Osteocyte (in vitro differentiated cells): ENCODE measurements around the gene TEDC2. TPM values are rescaled to one million over a fixed set of nuclear protein-coding genes. Genes with fewer than 3 reads are reported as not detected.
A peak's percentile ranks its signal among the peaks of the same experiment; 100 is the strongest.

Source experiments
- DNase-seq: peaks from one replicate; pipeline ENCODE4 v3.0.0; 2021; ENCODE audit warnings: mixed read lengths; ENCODE audit not compliant: unreplicated experiment; ENCODE audit errors: extremely low spot score
- H3K27ac Mint-ChIP-seq: one replicate; pipeline ENCODE4 v1.8.0; 2021; ENCODE audit warnings: mild to moderate bottlenecking, mixed read lengths; ENCODE audit not compliant: unreplicated experiment
- H3K27me3 Mint-ChIP-seq: one replicate; pipeline ENCODE4 v1.8.0; 2021; ENCODE audit warnings: mixed read lengths; ENCODE audit not compliant: unreplicated experiment
- H3K36me3 Mint-ChIP-seq: one replicate; pipeline ENCODE4 v1.8.0; 2021; ENCODE audit warnings: mixed read lengths; ENCODE audit not compliant: unreplicated experiment
- H3K4me1 Mint-ChIP-seq: one replicate; pipeline ENCODE4 v1.8.0; 2021; ENCODE audit warnings: mixed read lengths; ENCODE audit not compliant: unreplicated experiment
- H3K4me3 Mint-ChIP-seq: one replicate; pipeline ENCODE4 v1.8.0; 2021; ENCODE audit warnings: mild to moderate bottlenecking, moderate library complexity, mixed read lengths; ENCODE audit not compliant: unreplicated experiment
- H3K9me3 Mint-ChIP-seq: one replicate; pipeline ENCODE4 v1.8.0; 2021; ENCODE audit warnings: mixed read lengths; ENCODE audit not compliant: unreplicated experiment
- CTCF ChIP-seq: fragments of 200-600 bp; sonication (generic); IDR thresholded peaks from 2 replicates; pipeline ENCODE4 v1.5.0; 2021; ENCODE audit warnings: antibody characterized with exemption, mild to moderate bottlenecking, moderate library complexity
- total RNA-seq: library from RNA; stranded (reverse); gene quantifications from 2 replicates; pipeline ENCODE4 v1.2.1, GENCODE V29; 2021

The TEDC2 gene
- total RNA-seq, 1 donor from 2014 or later: 4.4 TPM

- H3K27me3 Mint-ChIP-seq: no peaks in the 10 kb centered on the region
- H3K9me3 Mint-ChIP-seq: no peaks in the 10 kb centered on the region
- DNase-seq: no peak
- H3K4me1 Mint-ChIP-seq: peaks cover 14% of the 10 kb centered on the region
- no peak overlapping the region for H3K27ac Mint-ChIP-seq
- H3K4me3 Mint-ChIP-seq: peak overlapping the region; percentile 50
- H3K36me3 Mint-ChIP-seq: peaks cover 2% of the 10 kb centered on the region
- TF ChIP-seq CTCF: no peak
Observed at GRCh38 chr16:2460391-2460713, 443 bp downstream of the TEDC2 start.

GRCh38 chr16:2460916-2461315 lies 1.0 kb downstream of the TEDC2 start:
- no peak overlapping the region for H3K27ac Mint-ChIP-seq
- H3K4me1 Mint-ChIP-seq: peaks cover 14% of the 10 kb centered on the region
- H3K27me3 Mint-ChIP-seq: no peaks in the 10 kb centered on the region
- H3K36me3 Mint-ChIP-seq: no peaks in the 10 kb centered on the region
- DNase-seq: no peak
- peak overlapping the region; percentile 50 for H3K4me3 Mint-ChIP-seq
- no peaks in the 10 kb centered on the region for H3K9me3 Mint-ChIP-seq
- TF ChIP-seq CTCF: no peak

GRCh38 chr16:2462031-2462866 lies 2.3 kb downstream of the TEDC2 start:
- no peak for DNase-seq
- no peak overlapping the region for H3K4me3 Mint-ChIP-seq
- no peaks in the 10 kb centered on the region for H3K9me3 Mint-ChIP-seq
- H3K27me3 Mint-ChIP-seq: no peaks in the 10 kb centered on the region
- no peak for TF ChIP-seq CTCF
- peaks cover 15% of the 10 kb centered on the region for H3K4me1 Mint-ChIP-seq
- H3K27ac Mint-ChIP-seq: no peak overlapping the region
- no peaks in the 10 kb centered on the region for H3K36me3 Mint-ChIP-seq

GRCh38 chr16:2464333-2464732 lies 4.4 kb downstream of the TEDC2 start:
- H3K27ac Mint-ChIP-seq: no peak overlapping the region
- no peak overlapping the region for H3K4me3 Mint-ChIP-seq
- H3K9me3 Mint-ChIP-seq: no peaks in the 10 kb centered on the region
- no peak for DNase-seq
- H3K27me3 Mint-ChIP-seq: no peaks in the 10 kb centered on the region
- no peaks in the 10 kb centered on the region for H3K36me3 Mint-ChIP-seq
- peaks cover 17% of the 10 kb centered on the region for H3K4me1 Mint-ChIP-seq
- TF ChIP-seq CTCF: no peak

GRCh38 chr16:2465653-2466415 lies 5.9 kb downstream of the TEDC2 start:
- peak; percentile 36 for TF ChIP-seq CTCF
- DNase-seq: no peak

More at GRCh38 chr16:2465653-2466415, 5.9 kb downstream of the TEDC2 start:
- Mint-ChIP-seq H3K4me3 (no peak overlapping the region), H3K9me3 (no peaks in the 10 kb centered on the region), H3K4me1 (peaks cover 24% of the 10 kb centered on the region), H3K27me3 (no peaks in the 10 kb centered on the region), H3K27ac (no peak overlapping the region), H3K36me3 (no peaks in the 10 kb centered on the region)
